HG02763 (cell line): ENCODE data around the gene PALLD.

ENCODE experiments used
- ATAC-seq: cut with Tn5 transposase; IDR thresholded peaks from one replicate; pipeline ENCODE4 v1.9.1; 2021; ENCODE audit warnings: mild to moderate bottlenecking, moderate library complexity; ENCODE audit not compliant: unreplicated experiment

PALLD gene

GRCh38 chr4:168614281-168615057, 117.6 kb downstream of the PALLD start:
- no peak for ATAC-seq

- ATAC-seq = no peak
Observed at GRCh38 chr4:168615294-168616065, 118.6 kb downstream of the PALLD start.

- no peak for ATAC-seq
Observed at GRCh38 chr4:168618577-168619265, 121.9 kb downstream of the PALLD start.

- no peak for ATAC-seq
Observed at GRCh38 chr4:168619266-168619631, 122.4 kb downstream of the PALLD start.

GRCh38 chr4:168621806-168622589, 125.1 kb downstream of the PALLD start:
- no peak for ATAC-seq

- ATAC-seq = no peak
Observed at GRCh38 chr4:168622600-168622999, 125.7 kb downstream of the PALLD start.

- no peak for ATAC-seq
Observed at GRCh38 chr4:168623011-168623410, 126.2 kb downstream of the PALLD start.

- ATAC-seq = no peak
Observed at GRCh38 chr4:168623484-168623883, 126.6 kb downstream of the PALLD start.

GRCh38 chr4:168628251-168628650, 131.4 kb downstream of the PALLD start:
- ATAC-seq = no peak

- ATAC-seq = no peak
Observed at GRCh38 chr4:168629566-168629965, 132.7 kb downstream of the PALLD start.

- no peak for ATAC-seq
Observed at GRCh38 chr4:168630445-168631187, 133.8 kb downstream of the PALLD start.

- ATAC-seq = no peak
Observed at GRCh38 chr4:168631241-168632162, 134.7 kb downstream of the PALLD start.

- ATAC-seq = no peak
Observed at GRCh38 chr4:168632301-168632725, 135.5 kb downstream of the PALLD start.

- no peak for ATAC-seq
Observed at GRCh38 chr4:168633064-168633463, 136.2 kb downstream of the PALLD start.

GRCh38 chr4:168633496-168633895, 136.6 kb downstream of the PALLD start:
- ATAC-seq = no peak

- no peak for ATAC-seq
Observed at GRCh38 chr4:168634276-168634802, 137.5 kb downstream of the PALLD start.

GRCh38 chr4:168636040-168636439, 139.2 kb downstream of the PALLD start:
- no peak for ATAC-seq

GRCh38 chr4:168636506-168637196, 139.8 kb downstream of the PALLD start:
- ATAC-seq = no peak
